Esophagus (tissue), 2 donors: ENCODE results near the gene NANS. TPM values are rescaled to one million over a fixed set of nuclear protein-coding genes. Genes with fewer than 3 reads are reported as not detected.
"Not testable (repeated sequence)": the region's sequence is repeated elsewhere in the genome, so short reads cannot be mapped to it uniquely, and the experiment has no call there.

ENCODE experiments used
- H3K27ac ChIP-seq, 2 donors: one replicate each; pipeline ENCODE4 v1.5.1; 2013; ENCODE audit warnings: low read depth in 2 of 2, mild to moderate bottlenecking in 2 of 2, inconsistent platforms in 1 of 2, low read length in 1 of 2, moderate library complexity in 1 of 2
- H3K27me3 ChIP-seq, 2 donors: one replicate each; pipeline ENCODE4 v1.6.1; 2013; ENCODE audit warnings: low read length in 2 of 2, control low read depth in 1 of 2, mild to moderate bottlenecking in 1 of 2; ENCODE audit not compliant: insufficient read depth in 2 of 2, control insufficient read depth in 1 of 2
- H3K36me3 ChIP-seq, 2 donors: one replicate each; pipeline ENCODE4 v1.6.1; 2013; ENCODE audit warnings: low read length in 1 of 2; ENCODE audit not compliant: control insufficient read depth in 2 of 2, insufficient read depth in 2 of 2
- H3K4me1 ChIP-seq, 2 donors: one replicate each; pipeline ENCODE4 v1.6.1; 2013; ENCODE audit warnings: low read length in 1 of 2; ENCODE audit not compliant: control insufficient read depth in 2 of 2, insufficient read depth in 2 of 2
- H3K4me3 ChIP-seq, 2 donors: one replicate each; pipeline ENCODE4 v1.5.1; 2013; ENCODE audit warnings: low read length in 2 of 2, mild to moderate bottlenecking in 2 of 2, low read depth in 1 of 2, moderate library complexity in 1 of 2
- H3K9me3 ChIP-seq, 2 donors: one replicate each; pipeline ENCODE4 v1.6.1; 2013; ENCODE audit warnings: mild to moderate bottlenecking in 2 of 2, low read depth in 1 of 2, low read length in 1 of 2, moderate library complexity in 1 of 2; ENCODE audit not compliant: control insufficient read depth in 2 of 2, insufficient read depth in 1 of 2
- WGBS, 2 donors: extraction: QIAGEN DNeasy Blood & Tissue Kit; methylation state at CpG; one replicate each; pipeline ENCODE4 v1.1.7; 2013; 5-methylcytosine and 5-hydroxymethylcytosine counted together
- polyA plus RNA-seq, 2 donors: library from polyadenylated mRNA; stranded (reverse); fragments of 200-250 nt; gene quantifications; one replicate each; pipeline ENCODE4 v1.2.3, GENCODE V29; 2013
- donor health status: healthy with polysubstance abuse.
- donor health status: Bipolar disorder and iron deficiency.

Gene NANS
- polyA plus RNA-seq, 2 donors: 48.7 to 54.0 TPM

DNA sequence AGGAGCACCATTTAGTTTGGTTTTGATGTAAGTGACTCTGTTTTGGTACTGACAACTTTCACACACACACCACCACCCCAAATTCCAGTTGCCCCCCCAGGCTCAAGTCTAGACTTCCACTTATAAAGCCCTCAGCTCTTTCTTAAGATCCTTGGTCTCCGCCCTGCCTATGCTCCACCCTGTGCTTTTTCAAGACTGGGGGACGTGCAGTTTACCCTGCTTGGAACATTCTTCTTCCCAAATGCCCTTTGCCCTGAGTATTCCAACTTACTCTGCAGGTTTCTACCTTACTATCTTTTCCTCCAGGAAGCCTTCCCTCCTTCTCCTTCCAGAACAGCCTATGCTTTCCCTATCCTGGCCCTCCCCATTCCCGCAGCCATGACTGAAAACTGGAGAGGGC is 63.9 kb downstream of the NANS start:
- Histone ChIP-seq H3K27ac (peak overlapping the region; percentile 87 to 94), H3K4me1 (peaks cover 0 to 11% of the 10 kb centered on the region in 2 donors)
- WGBS, 2 donors: 44 to 57% methylated on average over 3 of the region's 3 CpGs

GRCh38 chr9:98121058-98121457 is 64.5 kb downstream of the NANS start:
- H3K36me3 ChIP-seq: peaks cover 0 to 4% of the 10 kb centered on the region in 2 donors
- peak overlapping the region in 1 of 2 donors; percentile 59 for H3K27ac ChIP-seq
- 19 to 25% methylated on average over 3 of the region's 3 CpGs for WGBS, 2 donors
- no peaks in the 10 kb centered on the region for H3K27me3 ChIP-seq
- no peak overlapping the region for H3K4me3 ChIP-seq
- H3K4me1 ChIP-seq: peaks cover 0 to 11% of the 10 kb centered on the region in 2 donors
- H3K9me3 ChIP-seq: no peaks in the 10 kb centered on the region

More for the DNA sequence above, 63.9 kb downstream of the NANS start:
- H3K36me3 ChIP-seq: peaks cover 0 to 4% of the 10 kb centered on the region in 2 donors
- H3K9me3 ChIP-seq: no peaks in the 10 kb centered on the region
- H3K4me3 ChIP-seq: no peak overlapping the region
- H3K27me3 ChIP-seq: no peaks in the 10 kb centered on the region

DNA sequence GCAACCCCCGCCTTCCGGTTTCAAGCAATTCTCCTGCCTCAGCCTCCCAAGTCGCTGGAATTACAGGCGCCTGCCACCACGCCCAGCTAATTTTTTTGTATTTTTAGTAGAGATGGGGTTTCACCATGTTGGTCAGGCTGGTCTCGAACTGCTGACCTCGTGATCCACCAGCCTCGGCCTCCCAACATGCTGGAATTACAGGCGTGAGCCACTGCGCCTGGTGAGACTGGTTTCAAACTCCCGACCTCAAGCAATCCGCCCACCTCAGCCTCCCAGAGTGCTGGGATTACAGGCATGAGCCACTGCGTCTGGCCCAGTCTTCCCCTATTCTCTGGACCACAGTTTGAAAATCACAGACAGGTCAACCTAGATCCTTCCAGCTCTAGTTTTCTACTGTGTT is 67.6 kb downstream of the NANS start:
- H3K27ac ChIP-seq, H3K4me3 ChIP-seq, H3K4me1 ChIP-seq, H3K9me3 ChIP-seq, H3K27me3 ChIP-seq: not testable (repeated sequence)
- WGBS, 2 donors: 93 to 94% methylated on average over 13 of the region's 13 CpGs
- H3K36me3 ChIP-seq: peaks cover 0 to 17% of the 10 kb centered on the region in 2 donors

DNA sequence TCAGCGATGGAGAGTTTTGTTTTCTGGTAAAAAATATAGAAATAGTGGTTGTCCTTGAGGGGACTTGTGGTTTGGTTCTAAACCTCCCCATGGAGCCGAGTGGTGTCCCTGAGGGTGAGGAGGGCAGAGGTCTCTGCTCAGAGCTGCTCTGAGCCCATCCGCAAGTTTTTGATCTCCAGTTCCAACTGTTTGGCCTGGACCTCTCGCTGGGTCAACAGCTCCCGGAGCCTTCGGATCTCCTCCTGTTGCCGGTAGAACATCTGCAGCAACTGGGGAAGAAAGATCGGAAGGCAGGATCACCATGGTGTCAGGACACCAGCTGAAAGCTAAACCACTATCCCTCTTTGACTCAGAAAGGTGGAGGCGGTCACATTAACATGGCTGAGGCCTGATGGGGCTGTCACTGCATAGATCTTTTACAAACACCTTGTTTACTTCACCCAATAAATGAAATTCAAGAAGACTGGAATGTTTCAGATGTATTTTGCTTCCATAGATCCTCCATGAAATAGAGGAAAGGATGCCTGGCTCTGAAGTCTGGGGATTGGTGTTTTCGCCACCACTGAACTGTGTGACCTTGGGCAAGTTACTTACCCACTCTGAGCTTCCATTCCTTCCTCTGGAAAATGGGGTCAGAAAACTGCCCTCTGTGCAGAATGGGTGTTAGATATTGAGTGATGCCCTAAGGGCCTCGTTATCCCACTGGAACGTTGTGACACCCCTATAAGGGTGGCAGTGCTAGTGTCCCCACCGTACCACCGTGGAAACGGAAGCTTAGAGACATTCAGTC is 68.3 kb downstream of the NANS start:
- Histone ChIP-seq H3K4me1 (peaks cover 0 to 5% of the 10 kb centered on the region in 2 donors), H3K27me3 (no peaks in the 10 kb centered on the region), H3K27ac (no peak overlapping the region), H3K36me3 (peaks cover 0 to 17% of the 10 kb centered on the region in 2 donors), H3K9me3 (no peaks in the 10 kb centered on the region), H3K4me3 (no peak overlapping the region)
- 89 to 91% methylated on average over 15 of the region's 15 CpGs for WGBS, 2 donors

GRCh38 chr9:98127226-98127625 is 70.7 kb downstream of the NANS start:
- Histone ChIP-seq H3K4me1 (no peaks in the 10 kb centered on the region), H3K27ac (no peak overlapping the region), H3K27me3 (no peaks in the 10 kb centered on the region), H3K4me3 (no peak overlapping the region), H3K9me3 (no peaks in the 10 kb centered on the region), H3K36me3 (peaks cover 0 to 26% of the 10 kb centered on the region in 2 donors)
- WGBS, 2 donors: 97% methylated on average over 8 of the region's 8 CpGs

DNA sequence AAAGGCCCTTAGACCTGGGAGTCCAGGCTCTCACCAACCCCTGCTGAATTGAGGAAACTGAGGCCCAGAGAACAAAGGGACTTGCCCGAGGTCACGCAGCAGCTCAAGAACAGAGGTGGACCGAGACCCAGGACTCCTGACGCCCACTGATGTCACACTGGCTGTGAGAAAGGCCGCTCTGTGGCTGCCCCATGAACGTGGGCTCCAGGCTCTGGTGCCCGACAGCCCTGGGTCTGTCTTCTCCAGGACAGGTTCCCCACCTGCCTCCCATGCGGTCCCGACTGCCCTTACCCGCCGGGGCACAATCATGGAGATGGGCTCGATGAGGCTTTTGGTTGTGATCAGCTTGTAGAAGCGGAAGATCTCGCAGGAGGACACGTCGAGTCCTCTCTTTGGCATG is 71.8 kb downstream of the NANS start:
- Histone ChIP-seq H3K4me3 (no peak overlapping the region), H3K4me1 (no peaks in the 10 kb centered on the region), H3K9me3 (no peaks in the 10 kb centered on the region), H3K27ac (no peak overlapping the region), H3K27me3 (no peaks in the 10 kb centered on the region), H3K36me3 (peaks cover 0 to 34% of the 10 kb centered on the region in 2 donors)
- whole genome bisulfite sequencing, 2 donors: 94 to 95% methylated on average over 16 of the region's 16 CpGs

GRCh38 chr9:98129451-98129881 is 72.9 kb downstream of the NANS start:
- H3K27me3 ChIP-seq: no peaks in the 10 kb centered on the region
- 89 to 90% methylated on average over 10 of the region's 10 CpGs for WGBS, 2 donors
- no peaks in the 10 kb centered on the region for H3K4me1 ChIP-seq
- H3K36me3 ChIP-seq: peaks cover 0 to 34% of the 10 kb centered on the region in 2 donors
- H3K9me3 ChIP-seq: no peaks in the 10 kb centered on the region
- H3K4me3 ChIP-seq: no peak overlapping the region
- H3K27ac ChIP-seq: no peak overlapping the region

- WGBS, 2 donors: 95 to 99% methylated on average over 4 of the region's 4 CpGs
- not testable (repeated sequence) for H3K4me1 ChIP-seq, H3K27ac ChIP-seq, H3K27me3 ChIP-seq, H3K4me3 ChIP-seq, H3K9me3 ChIP-seq
- H3K36me3 ChIP-seq: peaks cover 0 to 33% of the 10 kb centered on the region in 2 donors
Observed at GRCh38 chr9:98130060-98130459, 73.5 kb downstream of the NANS start.

GRCh38 chr9:98130576-98131228 is 74.2 kb downstream of the NANS start:
- peaks cover 0 to 32% of the 10 kb centered on the region in 2 donors for H3K36me3 ChIP-seq
- H3K27me3 ChIP-seq: no peaks in the 10 kb centered on the region
- 90 to 95% methylated on average over 13 of the region's 13 CpGs for WGBS, 2 donors

More at GRCh38 chr9:98130576-98131228, 74.2 kb downstream of the NANS start:
- Histone ChIP-seq H3K4me3 (no peak overlapping the region), H3K27ac (no peak overlapping the region), H3K4me1 (no peaks in the 10 kb centered on the region), H3K9me3 (no peaks in the 10 kb centered on the region)
